AG09319 (cell line): ENCODE measurements around the gene KRTAP2-2.
"Not testable (repeated sequence)": the region's sequence is repeated elsewhere in the genome, so short reads cannot be mapped to it uniquely, and the experiment has no call there.

Experiments
- DNase-seq: peaks from one replicate; pipeline ENCODE4 v3.0.0-alpha.2; 2010; ENCODE audit warnings: low read depth; ENCODE audit errors: extremely low read depth
- CTCF ChIP-seq: IDR thresholded peaks from 2 replicates; pipeline ENCODE4 v1.5.1; 2011; ENCODE audit warnings: low read depth, mild to moderate bottlenecking, inconsistent platforms, low read length, moderate library complexity

The KRTAP2-2 gene

GRCh38 chr17:41057547-41057946 is 2.5 kb upstream of the KRTAP2-2 start:
- DNase-seq, result no peak
- no peak for TF ChIP-seq CTCF

- not testable (repeated sequence) for DNase-seq
These were observed 474 bp downstream of the KRTAP2-2 start for GRCh38 chr17:41054556-41054955.

- no peak for DNase-seq
- TF ChIP-seq CTCF, result no peak
These were observed 1.0 kb downstream of the KRTAP2-2 start for GRCh38 chr17:41054025-41054424.

- no peak for DNase-seq
- TF ChIP-seq CTCF, result no peak
These were observed 2.5 kb downstream of the KRTAP2-2 start for GRCh38 chr17:41052566-41052965.

GRCh38 chr17:41049110-41049509 is 5.9 kb downstream of the KRTAP2-2 start:
- DNase-seq, result no peak
- TF ChIP-seq CTCF, result no peak

- TF ChIP-seq CTCF, result no peak
- no peak for DNase-seq
These were observed 6.6 kb downstream of the KRTAP2-2 start for GRCh38 chr17:41048441-41048840.

- DNase-seq, result not testable (repeated sequence)
These were observed 8.1 kb downstream of the KRTAP2-2 start, which contains the start of gene KRTAP2-1 for GRCh38 chr17:41046735-41047465. TSS of gene KRTAP2-1 (minus strand) at chr17:41047316. CDS start at chr17:41047267, 49 bp downstream.

- TF ChIP-seq CTCF, result no peak
- DNase-seq, result no peak
These were observed 12.1 kb downstream of the KRTAP2-2 start for GRCh38 chr17:41042953-41043352.

- not testable (repeated sequence) for DNase-seq
These were observed 14.1 kb downstream of the KRTAP2-2 start, which contains the start of gene KRTAP1-1 for GRCh38 chr17:41040783-41041571. TSS of gene KRTAP1-1 (minus strand) at chr17:41041450. CDS start at chr17:41041397, 53 bp downstream.
